Ovary (tissue), 3 donors: ENCODE results near the gene RFX3.

Experiments used
- CTCF ChIP-seq, 3 donors: fragments of 450-650 bp in 2 of 3; fragments of 200-600 bp in 1 of 3; IDR thresholded peaks; one replicate each; pipeline versions ENCODE4 v1.5.1 to v1.8.0; 2016 to 2022; ENCODE audit warnings: antibody characterized with exemption in 3 of 3, mild to moderate bottlenecking in 1 of 3
- EP300 ChIP-seq: sonication (generic); formaldehyde crosslinking; IDR thresholded peaks from one replicate; pipeline ENCODE4 v1.6.1; 2017; ENCODE audit warnings: antibody characterized with exemption
- POLR2A ChIP-seq: fragments of 450-650 bp; IDR thresholded peaks from one replicate; pipeline ENCODE4 v1.6.1; 2017; ENCODE audit warnings: antibody characterized with exemption, mild to moderate bottlenecking, moderate library complexity
- donor health status: DM: no; HTN: no; CAD: no.

DNA sequence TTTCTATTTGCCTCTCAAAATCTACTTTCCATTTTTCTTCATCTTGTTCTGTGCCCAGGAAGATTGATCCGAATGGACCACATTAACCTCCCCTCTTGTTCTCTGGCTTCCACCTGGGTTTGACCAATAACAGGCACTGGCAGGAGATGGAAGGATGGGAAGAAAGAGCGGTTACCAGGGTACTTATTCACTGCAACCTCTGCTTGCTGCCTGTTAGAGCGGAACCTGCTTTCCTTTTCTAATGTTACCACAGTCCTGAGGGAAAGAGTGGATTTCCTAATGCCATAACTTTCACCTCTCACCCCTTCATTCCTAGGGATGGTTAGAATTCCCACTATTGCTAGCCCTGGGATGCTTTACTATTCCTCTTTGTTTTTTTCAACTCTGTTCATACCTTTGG is 262.1 kb downstream of the RFX3 start:
- TF ChIP-seq CTCF (IDR thresholded peaks at IDR 0.05) (no peak), EP300 (no peak), POLR2A (no peak)
